C4-2B (cell line): ENCODE results near the gene SERPINE1.
"Not testable (repeated sequence)": the region's sequence is repeated elsewhere in the genome, so short reads cannot be mapped to it uniquely, and the experiment has no call there.

Experiments used
- H3K27ac ChIP-seq: fragments of 450-650 bp; 2 replicates; pipeline ENCODE4 v1.5.1; 2017
- ZFX ChIP-seq: fragments of 450-650 bp; IDR thresholded peaks from 2 replicates; pipeline ENCODE4 v1.6.1; 2017
- TF ChIP-seq, protein P1 (sequence below): fragments of 450-650 bp; conservative IDR thresholded peaks from 2 replicates; pipeline ENCODE4 v1.5.1; 2017; ENCODE audit warnings: mild to moderate bottlenecking

The SERPINE1 gene

DNA sequence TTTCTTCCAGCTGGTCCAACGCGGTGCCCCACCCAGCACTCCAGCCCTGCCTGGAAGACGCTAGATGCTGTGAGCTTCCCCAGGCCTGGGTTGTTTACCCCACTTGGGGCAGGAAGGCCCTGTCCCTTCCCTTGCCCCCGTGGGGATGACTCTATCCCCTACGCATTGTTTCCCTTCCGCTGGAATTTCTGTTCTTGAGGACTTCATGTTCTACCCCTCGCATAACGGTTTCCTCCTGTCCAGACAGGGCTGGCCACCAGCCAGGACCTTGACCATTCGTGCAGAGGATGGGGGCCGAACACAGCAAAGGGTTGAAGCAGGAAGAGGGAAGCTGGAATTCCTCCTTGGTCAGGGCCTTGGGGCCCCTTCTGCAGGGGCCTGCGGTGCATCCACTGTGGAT is 14.7 kb upstream of the SERPINE1 start:
- no peak overlapping the region for H3K27ac ChIP-seq
- TF ChIP-seq, protein P1, sequence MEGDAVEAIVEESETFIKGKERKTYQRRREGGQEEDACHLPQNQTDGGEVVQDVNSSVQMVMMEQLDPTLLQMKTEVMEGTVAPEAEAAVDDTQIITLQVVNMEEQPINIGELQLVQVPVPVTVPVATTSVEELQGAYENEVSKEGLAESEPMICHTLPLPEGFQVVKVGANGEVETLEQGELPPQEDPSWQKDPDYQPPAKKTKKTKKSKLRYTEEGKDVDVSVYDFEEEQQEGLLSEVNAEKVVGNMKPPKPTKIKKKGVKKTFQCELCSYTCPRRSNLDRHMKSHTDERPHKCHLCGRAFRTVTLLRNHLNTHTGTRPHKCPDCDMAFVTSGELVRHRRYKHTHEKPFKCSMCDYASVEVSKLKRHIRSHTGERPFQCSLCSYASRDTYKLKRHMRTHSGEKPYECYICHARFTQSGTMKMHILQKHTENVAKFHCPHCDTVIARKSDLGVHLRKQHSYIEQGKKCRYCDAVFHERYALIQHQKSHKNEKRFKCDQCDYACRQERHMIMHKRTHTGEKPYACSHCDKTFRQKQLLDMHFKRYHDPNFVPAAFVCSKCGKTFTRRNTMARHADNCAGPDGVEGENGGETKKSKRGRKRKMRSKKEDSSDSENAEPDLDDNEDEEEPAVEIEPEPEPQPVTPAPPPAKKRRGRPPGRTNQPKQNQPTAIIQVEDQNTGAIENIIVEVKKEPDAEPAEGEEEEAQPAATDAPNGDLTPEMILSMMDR = no peak
- no peak for TF ChIP-seq ZFX

DNA sequence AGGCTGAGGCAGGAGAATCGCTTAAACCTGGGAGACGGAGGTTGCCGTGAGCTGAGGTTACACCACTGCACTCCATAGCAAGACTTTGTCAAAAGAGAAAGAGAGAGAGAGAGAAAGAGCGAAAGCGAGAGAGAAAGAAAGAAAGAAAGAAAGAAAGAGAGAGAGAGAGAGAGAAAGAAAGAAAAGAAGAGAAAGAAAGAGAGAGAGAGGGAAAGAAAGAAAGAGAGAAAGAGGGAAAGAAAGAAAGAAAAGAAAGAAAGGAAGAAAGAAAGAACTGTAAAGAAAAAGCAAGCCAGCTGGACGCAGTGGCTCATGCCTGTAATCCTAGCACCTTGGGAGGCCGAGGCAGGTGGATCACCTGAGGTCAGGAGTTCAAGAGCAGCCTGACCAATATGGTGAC is 13.8 kb upstream of the SERPINE1 start:
- not testable (repeated sequence) for H3K27ac ChIP-seq

DNA sequence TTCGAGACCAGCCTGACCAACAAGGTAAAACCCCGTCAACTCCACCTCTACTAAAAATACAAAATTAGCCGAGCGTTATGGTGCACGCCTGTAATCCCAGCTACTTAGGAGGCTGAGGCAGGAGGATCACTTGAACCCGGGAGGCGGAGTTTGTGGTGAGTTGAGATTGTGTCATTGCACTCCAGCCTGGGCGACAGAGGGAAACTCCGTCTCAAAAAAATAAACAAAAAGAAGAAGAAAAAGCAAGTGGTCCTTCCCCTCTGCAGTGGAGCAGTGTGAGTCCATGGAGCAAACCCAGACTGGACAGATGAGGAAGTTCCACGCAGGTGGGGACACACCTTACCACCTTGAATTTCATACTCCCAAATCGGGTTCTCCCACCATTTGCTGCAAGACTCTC is 13.1 kb upstream of the SERPINE1 start:
- no peak overlapping the region for H3K27ac ChIP-seq
- TF ChIP-seq ZFX = no peak
- TF ChIP-seq, protein P1 = no peak

DNA sequence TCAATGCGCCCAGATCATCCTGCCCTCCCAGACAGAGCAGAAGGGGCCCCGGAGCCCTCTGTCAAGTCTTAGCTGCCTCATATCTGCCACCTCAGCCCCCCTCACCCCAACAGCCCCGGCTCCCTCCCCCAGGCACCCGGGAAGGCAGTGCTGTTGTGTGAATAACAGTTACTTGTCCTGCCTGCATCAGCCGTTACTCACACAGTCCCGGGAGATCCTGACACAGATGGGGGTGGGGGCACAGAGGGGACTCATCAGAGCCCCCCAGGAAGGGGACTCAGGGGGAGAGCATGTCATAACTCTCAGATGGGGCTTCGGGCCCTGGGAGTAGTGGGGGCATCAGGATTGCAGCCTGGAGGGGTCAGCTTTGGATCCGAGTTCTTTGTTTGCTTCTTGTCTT is 12.4 kb upstream of the SERPINE1 start:
- H3K27ac ChIP-seq = no peak overlapping the region
- TF ChIP-seq, protein P1 = no peak
- TF ChIP-seq ZFX = no peak

DNA sequence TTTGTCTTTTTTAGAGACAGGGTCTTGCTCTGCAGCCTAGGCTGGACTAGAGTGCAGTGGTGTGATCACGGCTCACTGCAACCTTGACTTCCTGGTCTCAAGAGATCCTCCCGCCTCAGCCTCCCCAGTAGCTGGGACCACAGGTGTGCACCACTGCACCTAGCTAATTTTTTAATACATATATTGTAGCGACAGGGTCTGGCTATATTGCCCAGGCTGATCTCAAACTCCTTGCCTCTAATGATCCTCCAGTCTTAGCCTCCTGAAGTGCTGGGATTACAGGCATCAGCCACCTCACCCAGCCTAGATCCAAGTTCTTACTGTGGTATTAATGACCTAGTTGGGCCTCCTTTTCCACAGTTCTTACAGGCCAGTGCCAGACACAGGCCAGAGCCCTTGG is 11.7 kb upstream of the SERPINE1 start:
- TF ChIP-seq ZFX = no peak
- TF ChIP-seq, protein P1 = no peak
- no peak overlapping the region for H3K27ac ChIP-seq

DNA sequence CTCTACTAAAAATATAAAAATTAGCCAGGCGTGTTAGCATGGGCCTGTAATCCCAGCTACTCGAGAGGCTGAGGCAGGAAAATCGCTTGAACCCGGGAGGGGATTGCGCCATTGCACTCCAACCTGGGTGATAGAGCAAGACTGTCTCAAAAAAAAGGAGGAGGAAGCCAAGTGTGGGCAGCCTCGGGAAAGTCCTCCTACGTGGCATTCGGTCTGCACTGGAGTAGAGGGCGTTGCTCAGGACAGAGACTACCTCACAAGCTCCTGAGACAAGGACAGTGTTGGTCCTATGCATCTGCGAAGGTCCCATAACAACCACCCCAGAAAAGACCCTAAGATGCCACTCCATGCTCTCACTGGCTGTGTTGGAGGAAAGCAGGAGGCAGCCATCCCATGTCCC is 10.0 kb upstream of the SERPINE1 start:
- TF ChIP-seq, protein P1 = no peak
- TF ChIP-seq ZFX = no peak
- no peak overlapping the region for H3K27ac ChIP-seq

DNA sequence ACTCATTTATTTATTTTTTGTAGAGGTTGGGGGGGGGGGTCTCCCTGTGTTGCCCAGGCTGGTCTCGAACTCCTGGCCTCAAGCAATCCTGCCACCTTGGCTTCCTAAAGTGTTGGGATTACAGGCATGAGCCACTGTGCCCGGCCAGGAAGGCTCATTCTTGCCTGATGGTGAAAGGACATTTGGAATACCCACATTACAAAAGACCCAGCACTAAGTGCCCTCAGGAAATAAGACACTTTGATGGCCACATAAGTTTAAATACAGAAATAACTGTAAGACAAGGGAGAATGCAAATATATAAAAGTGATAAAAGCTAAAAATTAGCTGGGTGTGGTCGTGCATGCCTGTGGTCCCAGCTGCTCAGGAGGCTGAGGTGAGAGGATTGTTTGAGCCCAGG is 8.0 kb upstream of the SERPINE1 start:
- TF ChIP-seq, protein P1 = no peak
- no peak for TF ChIP-seq ZFX

DNA sequence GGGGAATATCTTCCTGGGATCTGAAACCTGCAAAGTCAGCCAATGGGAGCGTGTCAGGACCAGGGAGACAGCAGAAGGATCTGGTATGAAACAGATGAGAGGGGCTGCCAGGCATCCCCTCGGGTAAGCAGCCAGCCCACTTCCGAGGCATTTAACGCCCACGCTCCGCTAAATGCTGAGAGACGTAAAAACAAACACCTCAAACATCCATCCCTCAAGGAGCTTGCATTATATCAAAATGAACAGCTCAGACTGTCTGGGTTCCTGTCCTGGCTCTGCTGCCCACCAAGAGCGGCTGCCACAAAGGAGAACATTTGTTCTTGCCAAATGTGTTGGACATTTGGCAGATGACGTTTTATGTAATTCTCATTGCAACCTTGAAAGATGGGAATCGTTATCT is 7.0 kb upstream of the SERPINE1 start:
- no peak for TF ChIP-seq ZFX
- TF ChIP-seq, protein P1 = no peak
- no peak overlapping the region for H3K27ac ChIP-seq

More for the DNA sequence above, 8.0 kb upstream of the SERPINE1 start:
- H3K27ac ChIP-seq = no peak overlapping the region
